ENCODE results near the gene TRIM71. TPM values are rescaled to one million over a fixed set of nuclear protein-coding genes. Genes with fewer than 3 reads are reported as not detected.
"Not testable (repeated sequence)": the region's sequence is repeated elsewhere in the genome, so short reads cannot be mapped to it uniquely, and the experiment has no call there.

Gene TRIM71
- total and polyA plus RNA-seq, 9 donors: 0.05 to 0.43 (median 0.07) TPM; not detected in 4

- Histone ChIP-seq H3K27ac (no peak overlapping the region), H3K36me3 (no peaks in the 10 kb centered on the region), H3K4me3 (no peak overlapping the region), H3K4me1 (ENCODE audit: insufficient read depth) (no peaks in the 10 kb centered on the region), H3K9me3 (no peaks in the 10 kb centered on the region), H3K27me3 (no peaks in the 10 kb centered on the region)
- TF ChIP-seq CTCF (IDR thresholded peaks at IDR 0.05) (no peak), EP300 (IDR thresholded peaks at IDR 0.05) (no peak), POLR2A (IDR thresholded peaks at IDR 0.05) (no peak)
- intact Hi-C loops (cut with DNase I): no loop called here
- WGBS, 3 donors: 23 to 24% (median 23%) methylated on average over 44 of the region's 44 CpGs
- no peak for DNase-seq
Observed at GRCh38 chr3:32821686-32822296, 4.0 kb downstream of the TRIM71 start.

- TF ChIP-seq CTCF (IDR thresholded peaks at IDR 0.05) (no peak), EP300 (IDR thresholded peaks at IDR 0.05) (no peak), POLR2A (IDR thresholded peaks at IDR 0.05) (no peak)
- H3K27ac ChIP-seq: no peak overlapping the region
- H3K27me3 ChIP-seq: no peaks in the 10 kb centered on the region
- 90 to 94% (median 91%) methylated on average over 5 of the region's 5 CpGs for WGBS, 3 donors
- intact Hi-C loops (cut with DNase I): no loop called here
- no peaks in the 10 kb centered on the region for H3K4me1 ChIP-seq (ENCODE audit: insufficient read depth)
- H3K4me3 ChIP-seq: no peak overlapping the region
- no peaks in the 10 kb centered on the region for H3K9me3 ChIP-seq
- no peak for DNase-seq
- no peaks in the 10 kb centered on the region for H3K36me3 ChIP-seq
Observed at GRCh38 chr3:32822609-32823498, 5.1 kb downstream of the TRIM71 start.

DNA sequence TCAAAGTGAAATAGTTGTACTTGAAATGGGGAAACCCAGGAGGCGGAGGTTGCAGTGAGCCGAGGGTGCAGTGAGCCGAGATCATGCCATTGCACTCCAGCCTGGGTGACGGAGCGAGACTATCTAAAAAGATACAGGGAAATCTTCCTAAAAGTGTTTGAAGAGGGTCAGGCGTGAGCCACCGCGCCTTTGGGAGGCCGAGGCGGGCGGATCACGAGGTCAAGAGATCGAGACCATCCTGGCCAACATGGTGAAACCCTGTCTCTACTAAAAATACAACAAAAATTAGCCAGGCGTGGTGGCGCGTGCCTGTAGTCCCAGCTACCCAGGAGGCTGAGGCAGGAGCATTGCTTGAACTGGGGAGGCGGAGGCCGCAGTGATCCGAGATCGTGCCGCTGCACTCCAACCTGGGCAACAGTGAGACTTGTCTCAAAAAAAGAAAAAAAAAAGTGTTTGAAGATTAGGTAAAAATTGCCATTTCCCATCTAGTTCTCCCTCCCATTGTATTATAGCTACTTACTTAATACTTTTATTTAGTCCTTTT lies 5.9 kb downstream of the TRIM71 start:
- WGBS, 3 donors: 93 to 97% (median 94%) methylated on average over 21 of the region's 21 CpGs
- H3K27ac ChIP-seq; DNase-seq; H3K4me1 ChIP-seq (ENCODE audit: insufficient read depth); H3K27me3 ChIP-seq; H3K4me3 ChIP-seq; H3K9me3 ChIP-seq; H3K36me3 ChIP-seq; intact Hi-C loops (cut with DNase I): not testable (repeated sequence)

DNA sequence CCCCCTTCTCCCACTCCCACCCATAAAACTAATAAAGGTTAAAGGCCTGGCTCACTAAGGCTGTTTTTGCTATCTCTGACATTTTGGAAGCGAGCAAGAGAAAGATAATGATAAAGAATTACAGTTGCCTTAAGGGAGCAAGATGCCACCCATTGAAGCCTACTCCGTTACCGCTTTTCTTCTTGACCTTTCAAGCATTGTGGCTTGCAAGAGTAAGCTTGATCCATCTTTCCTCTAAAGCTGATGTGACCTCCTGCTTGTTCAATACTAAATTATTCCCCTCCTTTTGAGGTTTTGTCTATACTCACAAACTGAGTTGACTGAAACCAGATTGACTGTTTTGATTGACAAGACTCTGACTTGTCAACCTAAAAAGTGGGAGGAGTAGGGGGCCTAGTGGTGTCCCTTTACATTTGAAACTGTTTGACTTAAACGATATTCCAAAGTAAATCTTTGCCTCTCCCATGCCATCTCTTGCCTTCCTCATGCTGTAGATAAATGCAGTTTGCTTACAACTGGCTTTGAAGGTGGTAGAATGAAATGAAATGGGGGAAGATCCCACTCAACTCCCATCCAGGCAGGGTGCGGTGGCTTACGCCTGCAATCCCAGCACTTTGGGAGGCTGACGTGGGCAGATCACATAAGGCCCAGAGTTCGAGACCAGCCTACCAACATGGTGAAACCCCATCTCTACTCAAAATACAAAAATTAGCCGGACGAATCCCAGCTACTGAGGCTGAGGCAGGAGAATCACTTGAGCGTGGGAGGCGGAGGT lies 8.0 kb downstream of the TRIM71 start:
- Histone ChIP-seq H3K9me3 (no peaks in the 10 kb centered on the region), H3K36me3 (no peaks in the 10 kb centered on the region), H3K4me1 (ENCODE audit: insufficient read depth) (no peaks in the 10 kb centered on the region), H3K4me3 (no peak overlapping the region), H3K27me3 (no peaks in the 10 kb centered on the region), H3K27ac (no peak overlapping the region)
- WGBS, 3 donors: 92 to 93% (median 92%) methylated on average over 12 of the region's 12 CpGs
- no peak for TF ChIP-seq POLR2A (IDR thresholded peaks at IDR 0.05)
- no peak for TF ChIP-seq EP300 (IDR thresholded peaks at IDR 0.05)
- TF ChIP-seq CTCF (IDR thresholded peaks at IDR 0.05): no peak
- DNase-seq: no peak
- intact Hi-C loops (cut with DNase I): no loop called here
